ENCODE data around the gene ZBTB25.

ZBTB25 gene

DNA sequence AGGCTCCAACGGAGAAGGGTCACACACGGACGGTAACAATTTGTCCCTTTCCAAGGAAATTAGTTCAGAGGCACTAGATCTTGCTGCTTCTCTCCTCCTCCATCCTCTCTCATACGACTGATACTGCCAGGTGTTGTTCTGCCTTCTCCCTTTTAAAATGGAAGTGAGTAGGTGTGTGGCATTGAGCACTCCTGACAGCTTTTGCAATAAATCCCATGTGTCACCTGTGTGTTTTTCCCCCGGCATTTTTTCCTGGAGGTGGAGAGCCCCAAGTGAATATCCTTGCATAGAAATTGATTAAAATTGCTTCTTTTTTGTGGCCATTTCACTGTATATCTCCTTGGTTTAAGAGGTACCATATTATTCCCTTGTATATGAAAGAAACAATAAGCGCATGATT lies 64.5 kb downstream of the ZBTB25 start:
- no peak for DNase-seq (ENCODE audit: low spot score)

DNA sequence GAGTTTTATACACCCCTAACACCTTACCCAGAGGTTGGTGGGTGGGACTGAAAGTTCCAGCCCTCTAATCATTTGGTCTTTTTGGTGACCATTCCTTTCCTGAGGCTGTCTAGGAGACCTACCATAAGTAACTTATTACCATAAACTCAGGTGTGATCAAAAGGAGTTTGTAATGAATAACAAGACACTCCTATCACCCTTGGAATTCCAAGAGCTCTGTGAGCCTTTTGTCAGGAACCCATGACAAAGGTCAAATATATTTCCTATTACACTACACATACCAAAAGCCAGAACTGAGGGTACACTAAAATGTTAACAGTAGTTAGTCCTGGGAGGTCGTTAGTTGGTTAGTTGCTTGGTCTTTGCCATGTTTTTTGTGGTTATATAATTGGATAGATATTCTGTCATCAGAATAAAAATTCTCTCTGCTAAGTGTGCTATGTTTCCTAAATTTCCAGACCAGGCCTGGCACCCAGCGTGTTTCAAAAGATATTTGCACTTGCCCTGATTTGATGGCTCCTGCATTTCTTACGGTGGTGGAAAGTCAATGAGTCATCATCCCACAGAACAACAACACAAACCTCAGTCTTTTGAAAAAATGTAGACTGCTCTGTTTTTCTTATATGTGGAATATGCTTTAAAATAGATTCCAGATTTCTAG lies 65.3 kb downstream of the ZBTB25 start:
- DNase-seq (ENCODE audit: low spot score): peak; percentile 7

DNA sequence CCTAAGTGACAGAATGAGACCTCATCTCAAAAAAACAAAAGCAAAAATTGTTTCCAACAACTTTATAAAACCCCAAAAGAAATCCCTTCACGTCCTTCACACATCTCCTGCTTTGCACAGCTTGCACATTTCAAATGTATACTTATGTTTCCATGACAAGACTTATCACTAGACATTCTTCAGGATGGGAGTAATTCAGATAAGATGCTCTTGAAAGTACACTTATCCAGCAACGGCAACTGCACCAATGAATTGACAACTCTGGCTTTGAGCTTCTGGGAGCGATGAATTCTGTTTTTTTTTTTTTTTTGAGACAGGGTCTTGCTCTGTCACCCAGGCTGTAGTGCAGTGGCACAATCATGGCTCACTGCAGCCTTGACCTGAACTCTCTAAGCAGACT lies 69.1 kb downstream of the ZBTB25 start:
- no peak for DNase-seq (ENCODE audit: low spot score)

DNA sequence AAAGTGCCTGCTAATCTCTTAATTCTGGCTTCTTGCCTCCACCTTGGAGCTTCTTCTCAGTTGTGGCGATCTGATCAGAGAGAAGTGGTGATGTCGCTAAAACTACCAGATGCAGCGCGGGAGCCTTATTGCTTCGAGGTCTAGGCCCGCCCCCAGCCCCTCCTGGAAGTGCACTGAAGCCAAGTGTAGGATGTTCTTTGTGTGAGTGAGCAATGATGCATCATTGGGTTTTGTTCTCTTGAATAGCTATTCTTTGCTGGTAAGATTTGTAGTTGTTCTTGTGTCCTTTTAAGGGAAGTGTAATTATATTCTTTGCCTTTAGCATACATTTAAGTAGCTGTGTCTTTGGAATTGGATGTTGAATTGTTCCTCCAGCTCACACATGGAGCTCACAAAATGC lies 79.7 kb downstream of the ZBTB25 start:
- DNase-seq (ENCODE audit: low spot score): no peak

DNA sequence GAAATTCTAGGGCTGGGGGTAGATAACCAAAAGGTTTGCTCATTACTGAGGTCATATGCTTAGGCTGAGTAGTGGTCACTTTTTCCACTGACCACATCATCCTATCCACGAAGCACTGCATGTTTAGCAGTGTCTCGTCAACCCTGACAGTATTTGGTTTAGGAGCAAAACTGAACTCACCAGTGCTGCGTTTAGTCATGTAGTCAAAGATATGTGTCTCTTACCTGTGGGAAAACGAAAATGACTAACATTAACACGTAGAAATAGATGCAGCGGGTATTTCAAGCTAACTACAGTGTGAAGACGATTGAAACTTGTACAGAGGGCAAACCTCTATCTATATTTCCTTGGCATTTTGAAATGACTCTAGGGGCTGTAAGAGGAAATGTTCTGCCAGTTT lies 80.9 kb downstream of the ZBTB25 start:
- DNase-seq (ENCODE audit: low spot score): no peak

DNA sequence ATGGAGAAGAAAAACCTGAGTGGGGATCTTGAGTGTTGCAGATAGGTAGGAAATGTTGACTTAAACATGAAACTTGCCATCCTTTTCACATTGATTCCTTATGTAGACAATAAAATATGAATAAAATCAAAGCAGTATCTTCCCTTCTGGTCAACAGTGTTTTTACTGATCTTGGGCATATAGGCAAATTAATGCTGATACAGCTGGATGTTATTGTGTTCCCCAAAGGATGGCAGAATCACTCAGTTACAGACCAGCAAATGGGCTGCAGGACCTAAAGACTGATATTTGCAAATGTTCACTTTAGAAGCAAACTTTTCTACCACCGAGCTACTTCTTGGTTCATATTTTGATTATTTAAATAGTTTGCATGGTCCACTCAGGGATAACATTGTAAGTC lies 81.6 kb downstream of the ZBTB25 start:
- DNase-seq (ENCODE audit: low spot score): no peak

DNA sequence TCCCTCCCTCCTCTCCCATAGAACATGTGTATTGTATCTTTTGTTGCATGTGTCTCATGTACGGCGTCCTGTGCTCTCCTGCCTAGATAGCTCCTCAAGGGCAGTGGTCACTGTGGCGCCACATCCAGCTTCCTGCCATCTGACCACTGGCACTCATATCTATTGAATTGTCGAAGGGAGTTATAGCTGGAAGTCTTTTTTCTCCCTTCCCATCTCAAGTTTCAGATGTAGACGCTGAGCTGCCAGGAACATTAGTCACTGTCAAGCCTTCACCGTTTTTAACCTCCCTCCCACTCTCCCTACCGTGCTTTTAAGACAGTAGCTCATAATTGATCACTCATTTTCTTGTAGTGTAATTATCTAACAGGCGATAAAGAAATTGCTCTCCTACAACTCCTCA lies 82.5 kb downstream of the ZBTB25 start:
- DNase-seq (ENCODE audit: low spot score): no peak

DNA sequence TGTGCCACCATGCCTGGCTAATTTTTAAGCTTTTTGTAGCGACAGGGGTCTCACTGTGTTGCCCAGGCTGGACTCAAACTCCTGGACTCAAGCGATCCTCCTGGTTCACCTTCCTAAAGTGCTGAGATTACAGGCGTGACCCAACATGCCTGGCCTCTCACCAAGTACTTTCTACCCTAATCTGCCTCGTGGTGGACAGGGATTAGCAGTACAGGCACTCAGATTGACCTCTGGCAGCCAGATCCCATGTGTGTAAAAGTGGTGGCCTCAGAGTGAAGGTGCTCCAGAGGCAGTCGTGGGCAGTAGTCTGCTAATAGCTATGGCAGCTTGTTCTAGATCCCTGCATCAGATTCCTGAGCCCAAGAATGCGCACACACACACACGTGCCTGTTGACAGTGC lies 84.6 kb downstream of the ZBTB25 start:
- no peak for DNase-seq (ENCODE audit: low spot score)

DNA sequence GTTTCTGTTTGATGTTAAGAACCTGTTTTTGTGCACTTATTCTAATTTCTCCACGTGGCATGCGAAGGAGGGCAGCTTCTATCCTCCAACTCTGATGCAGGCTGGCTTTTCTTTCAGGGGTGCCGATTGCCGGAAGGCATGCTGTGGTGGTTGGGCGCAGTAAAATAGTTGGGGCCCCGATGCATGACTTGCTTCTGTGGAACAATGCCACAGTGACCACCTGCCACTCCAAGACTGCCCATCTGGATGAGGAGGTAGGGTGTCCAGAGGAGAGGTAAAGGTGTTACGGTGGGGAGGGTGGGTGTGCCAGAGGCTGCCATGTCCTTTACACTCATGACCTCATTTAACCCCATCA lies 85.9 kb downstream of the ZBTB25 start:
- no peak for DNase-seq (ENCODE audit: low spot score)

DNA sequence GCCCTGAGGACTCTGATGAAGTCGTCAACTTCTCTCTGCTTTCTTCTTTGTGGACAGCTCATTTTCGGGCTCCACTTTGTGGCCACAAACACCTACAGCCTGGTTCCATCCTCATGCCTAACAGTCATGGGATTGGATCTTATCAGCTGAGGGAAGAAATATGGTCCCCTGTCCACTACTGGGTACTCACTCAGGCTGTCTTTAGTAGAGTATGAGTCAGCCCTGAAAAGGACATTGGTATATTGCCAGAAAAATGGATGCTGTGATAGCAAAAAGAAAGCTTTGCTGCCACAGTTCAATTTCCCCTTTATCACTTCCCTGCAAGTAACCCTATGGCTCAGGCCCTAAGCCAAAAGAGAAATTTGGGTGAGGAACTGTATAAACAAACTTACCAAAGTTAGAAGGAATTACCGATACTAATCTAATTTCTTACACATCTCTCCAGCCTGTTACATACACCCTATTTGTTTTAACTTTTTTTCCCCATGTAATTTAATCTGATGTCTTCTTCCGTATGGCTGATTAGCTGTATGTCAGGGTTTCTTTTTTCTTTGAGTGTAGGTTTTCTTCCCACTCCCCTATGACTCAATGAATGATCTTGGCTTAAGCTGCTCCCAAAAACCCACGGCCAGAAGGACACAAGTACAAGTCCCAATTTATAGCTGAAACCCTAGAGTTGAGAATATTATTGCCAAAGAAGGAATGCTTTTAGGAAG lies 86.4 kb downstream of the ZBTB25 start:
- DNase-seq (ENCODE audit: low spot score): no peak

DNA sequence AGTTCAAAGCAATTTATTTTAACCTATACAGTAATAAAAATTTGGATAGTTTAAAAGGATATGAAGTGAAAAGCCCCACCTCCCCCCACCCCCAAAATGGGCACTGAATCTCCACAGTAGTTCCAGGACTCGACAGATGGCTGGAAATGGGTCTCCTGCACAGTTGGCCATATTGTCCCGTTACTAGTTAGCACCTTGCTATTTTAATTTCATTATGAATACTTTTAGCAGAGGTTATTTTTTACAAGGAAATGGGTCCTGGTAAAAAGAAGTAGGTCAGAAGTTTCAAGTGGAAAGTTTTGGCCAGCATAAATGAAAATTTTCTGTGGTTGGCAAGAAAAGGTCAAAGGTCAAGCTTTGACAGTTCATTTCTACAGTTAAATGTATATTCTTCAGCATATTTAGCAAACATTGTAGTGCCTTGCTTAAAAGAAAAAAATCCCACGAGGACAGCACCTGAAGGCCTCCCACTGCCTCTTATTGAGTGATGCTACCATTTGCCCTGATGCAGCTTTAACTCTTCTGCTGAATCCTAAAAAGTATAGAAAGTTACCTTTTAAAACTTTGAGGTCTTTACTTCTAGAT lies 87.2 kb downstream of the ZBTB25 start:
- DNase-seq (ENCODE audit: low spot score): no peak

DNA sequence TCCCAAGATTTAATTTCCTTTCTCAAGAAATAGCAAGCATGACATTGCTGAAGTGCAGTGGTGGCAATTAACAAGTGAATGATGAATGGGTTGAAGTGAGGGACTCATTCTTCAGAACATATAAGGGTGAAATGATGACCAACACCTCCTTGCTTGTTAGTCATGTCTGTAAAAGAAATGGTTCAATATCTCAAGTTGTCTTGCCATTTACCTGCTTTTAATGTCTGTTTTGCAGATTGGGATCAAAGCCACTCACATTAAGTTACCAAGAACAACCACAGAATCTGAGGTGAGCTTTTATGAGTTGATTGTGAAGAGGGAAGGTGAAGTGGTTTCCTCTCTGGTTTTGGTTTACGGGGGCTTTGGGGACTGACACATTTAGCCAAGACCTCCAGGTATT lies 91.4 kb downstream of the ZBTB25 start:
- DNase-seq (ENCODE audit: low spot score): no peak

DNA sequence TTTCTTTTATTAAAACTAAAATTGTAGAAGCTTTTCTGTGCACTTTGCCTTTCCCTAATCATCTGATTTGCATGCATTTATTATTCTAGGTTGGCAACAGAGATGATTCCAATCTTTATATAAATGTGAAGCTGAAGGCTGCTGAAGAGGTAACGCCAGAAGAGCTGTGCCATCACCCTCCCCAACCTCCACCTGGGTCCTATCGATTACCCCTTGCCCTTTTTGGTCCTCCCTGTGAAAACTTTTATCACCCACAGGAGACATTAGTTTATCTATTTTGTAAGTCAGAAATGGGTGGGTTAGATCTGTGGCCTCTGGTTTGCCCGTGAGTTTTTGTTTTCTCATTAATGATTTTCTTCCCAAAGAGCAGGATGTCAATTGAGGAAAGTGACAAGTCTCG lies 92.6 kb downstream of the ZBTB25 start:
- DNase-seq (ENCODE audit: low spot score): no peak

DNA sequence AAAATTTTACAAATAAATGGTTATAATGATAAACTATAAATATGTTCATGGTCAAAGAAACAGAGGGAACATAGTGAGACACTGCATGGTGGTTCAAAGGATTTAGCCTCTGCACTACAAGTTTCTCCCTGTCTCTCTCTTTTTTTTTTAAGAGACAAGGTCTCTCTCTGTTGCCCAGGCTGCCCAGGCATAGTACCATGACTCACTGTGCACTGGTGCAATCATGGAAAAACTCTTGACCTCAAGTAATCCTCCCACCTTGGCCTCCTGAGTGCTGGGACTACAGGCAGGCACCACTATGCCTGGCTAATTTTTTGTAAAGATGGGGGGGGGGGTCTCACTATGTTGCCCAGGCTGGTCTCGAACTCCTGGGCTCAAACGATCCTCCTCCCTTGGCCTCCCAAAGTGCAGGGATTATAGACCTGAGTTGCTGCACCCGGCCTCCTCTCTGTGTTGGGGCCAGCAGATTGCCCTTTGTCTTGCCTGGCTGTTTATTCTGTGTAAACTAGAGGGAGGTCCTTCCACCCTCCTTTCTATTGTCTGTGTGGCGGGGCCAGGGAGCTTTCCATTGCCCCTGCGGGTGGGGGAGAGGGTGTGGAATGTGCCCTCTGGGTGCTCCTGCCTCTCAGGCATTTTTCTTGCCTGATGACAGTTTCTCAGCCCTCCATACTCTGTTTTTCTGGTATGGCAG lies 93.4 kb downstream of the ZBTB25 start:
- DNase-seq (ENCODE audit: low spot score): no peak

DNA sequence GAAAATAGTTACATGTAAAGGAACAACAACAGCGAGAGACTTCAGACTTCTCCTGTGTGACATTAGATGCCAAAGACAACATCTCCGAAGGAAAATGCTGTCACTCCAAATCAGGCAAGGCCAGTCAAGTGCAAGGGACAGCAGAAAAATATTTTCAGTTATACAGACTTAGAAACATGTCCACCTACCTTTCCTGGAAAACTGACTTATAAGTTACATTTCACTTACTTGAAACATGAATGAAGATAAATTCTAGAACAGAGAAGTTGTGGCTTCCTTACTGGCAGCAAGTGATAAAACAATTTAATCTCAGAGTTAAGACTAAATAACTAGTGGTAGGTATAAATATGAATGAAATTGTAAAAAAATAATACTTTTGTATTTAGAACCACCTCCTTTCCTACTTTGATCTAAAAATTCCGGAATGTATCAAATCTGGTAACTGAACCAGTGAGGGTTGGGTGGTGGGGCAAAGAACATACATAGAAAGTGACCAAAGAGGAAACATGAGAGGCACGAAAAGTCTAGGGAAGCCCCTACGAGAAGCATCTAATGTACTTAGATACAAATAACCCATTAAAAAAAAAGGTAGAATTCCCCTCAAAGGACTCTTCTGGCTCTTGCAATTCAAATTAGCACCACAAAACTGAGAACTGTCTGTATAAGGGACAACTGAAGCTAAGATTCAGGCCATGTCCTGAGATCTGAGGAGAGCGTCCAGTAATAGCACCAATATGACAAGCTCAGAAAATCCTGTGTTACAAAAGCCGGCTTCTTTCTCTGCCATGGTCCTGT lies 94.3 kb downstream of the ZBTB25 start:
- DNase-seq (ENCODE audit: low spot score): no peak

DNA sequence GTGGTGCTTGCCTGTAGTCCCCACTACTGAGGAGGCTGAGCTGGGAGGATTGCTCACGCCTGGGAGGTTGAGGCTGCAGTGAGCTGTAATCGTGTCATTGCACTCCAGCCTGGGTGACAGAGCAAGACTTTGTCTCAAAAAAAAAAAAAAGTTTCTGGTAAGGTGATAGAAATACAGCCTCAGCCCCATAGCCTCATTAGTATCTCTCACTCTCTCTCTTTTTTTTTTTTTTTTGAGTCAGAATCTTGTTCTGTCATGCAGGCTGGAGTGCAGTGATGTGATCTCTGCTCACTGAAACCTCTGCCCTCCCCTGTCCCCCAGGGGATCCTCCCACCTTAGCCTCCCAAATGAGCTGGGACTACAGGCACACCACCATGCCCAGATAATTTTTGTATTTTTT lies 96.3 kb downstream of the ZBTB25 start:
- no peak for DNase-seq (ENCODE audit: low spot score)

DNA sequence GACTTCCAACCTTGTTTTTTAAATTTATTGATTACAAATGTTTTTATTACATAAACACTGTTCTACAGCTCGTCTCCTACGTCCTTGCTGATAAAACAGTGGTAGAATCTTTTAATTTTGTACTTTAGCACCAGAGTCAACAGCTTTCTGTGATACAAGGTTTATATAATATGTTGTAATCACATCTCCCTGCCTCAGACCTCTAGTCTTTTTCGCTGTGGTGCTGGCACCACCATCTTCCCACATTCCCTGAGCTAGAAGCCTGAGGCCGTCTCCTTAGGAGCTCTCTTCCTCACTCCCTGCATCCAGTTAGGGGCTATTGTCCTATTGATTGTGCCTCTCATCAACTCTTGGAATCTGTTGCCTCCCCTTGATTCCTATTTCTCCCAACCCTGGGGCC lies 98.3 kb downstream of the ZBTB25 start:
- no peak for DNase-seq (ENCODE audit: low spot score)

DNA sequence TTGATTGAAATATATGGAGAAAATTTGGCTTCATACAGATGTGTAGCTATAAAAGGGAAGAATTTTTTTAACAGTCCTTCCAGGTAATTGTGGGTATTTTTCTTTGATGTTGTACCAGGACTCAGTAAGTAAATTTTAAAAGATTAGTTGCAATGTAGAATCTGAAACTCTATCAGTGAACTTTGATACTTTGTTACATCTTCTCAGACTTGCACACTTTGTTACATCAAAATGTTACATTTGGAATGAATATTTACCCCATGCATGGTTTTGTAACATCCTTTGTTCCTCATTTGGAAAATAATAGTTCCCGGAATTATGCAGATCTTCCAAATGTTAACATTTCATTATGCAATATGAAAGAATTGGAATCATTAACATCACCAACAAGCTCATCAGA lies 101.7 kb downstream of the ZBTB25 start:
- no peak for DNase-seq (ENCODE audit: low spot score)

DNA sequence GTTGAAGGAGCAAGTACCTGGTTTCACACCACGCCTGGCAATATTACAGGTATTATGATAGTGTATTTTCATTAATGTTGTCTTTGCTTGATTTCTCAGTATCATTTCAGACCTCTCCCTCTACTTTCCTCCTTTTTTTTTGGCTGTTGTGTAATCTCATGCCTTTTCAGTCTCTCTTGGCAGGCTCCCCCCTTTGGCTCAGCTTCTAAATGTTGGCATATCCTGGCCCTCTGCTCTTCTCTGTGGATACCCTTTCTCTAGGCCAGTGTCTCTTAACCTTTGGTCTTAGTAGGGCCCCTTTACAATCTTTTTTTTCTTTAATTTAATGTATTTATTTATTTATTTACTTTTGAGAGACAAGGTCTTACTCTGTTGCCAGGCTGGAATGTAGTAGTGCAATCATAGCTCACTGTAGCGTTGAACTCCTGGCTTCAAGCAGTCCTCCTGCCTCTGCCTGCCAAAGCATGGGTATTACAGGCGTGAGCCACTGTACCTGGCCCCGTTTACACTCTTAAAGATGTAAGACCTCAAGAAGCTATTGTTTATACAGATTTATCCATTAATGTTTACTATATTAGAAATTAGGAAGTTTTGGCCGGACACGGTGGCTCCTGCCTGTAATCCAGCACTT lies 102.7 kb downstream of the ZBTB25 start:
- no peak for DNase-seq (ENCODE audit: low spot score)

All from CD4-positive, alpha-beta T cell treated with Interleukin-6 at 100 ng/mL for 8 hours (primary cell).